Smooth muscle cell (in vitro differentiated cells): Measurements from ENCODE around the gene PARL. TPM values are rescaled to one million over a fixed set of nuclear protein-coding genes. Genes with fewer than 3 reads are reported as not detected.

Experiments used
- DNase-seq: peaks from one replicate; lab custom pipeline; 2025; ENCODE audit not compliant: unreplicated experiment; lab: John Stamatoyannopoulos, UW
- H2AFZ ChIP-seq: fragments of 200-600 bp; sonication (generic); 2 replicates; pipeline ENCODE4 v1.6.0; 2016; ENCODE audit warnings: antibody characterized with exemption, low read depth, mild to moderate bottlenecking
- H3F3A ChIP-seq: fragments of 200-600 bp; sonication (generic); 2 replicates; pipeline ENCODE4 v1.6.0; 2017; ENCODE audit warnings: antibody characterized with exemption, low read depth
- H3K27ac ChIP-seq: fragments of 200-600 bp; sonication (generic); 2 replicates; pipeline ENCODE4 v1.5.1; 2016; ENCODE audit warnings: low read depth, mild to moderate bottlenecking
- H3K27me3 ChIP-seq: fragments of 200-600 bp; sonication (generic); 2 replicates; pipeline ENCODE4 v1.6.1; 2016; ENCODE audit warnings: low read depth, mild to moderate bottlenecking
- H3K36me3 ChIP-seq: fragments of 200-600 bp; sonication (generic); 2 replicates; pipeline ENCODE4 v1.5.1; 2016; ENCODE audit warnings: low read depth
- H3K4me1 ChIP-seq: fragments of 200-600 bp; sonication (generic); 2 replicates; pipeline ENCODE4 v1.5.1; 2016; ENCODE audit warnings: low read depth
- H3K4me2 ChIP-seq: fragments of 200-600 bp; sonication (generic); 2 replicates; pipeline ENCODE4 v1.6.0; 2016; ENCODE audit warnings: mild to moderate bottlenecking
- H3K4me3 ChIP-seq: fragments of 200-600 bp; sonication (generic); 2 replicates; pipeline ENCODE4 v1.5.1; 2016; ENCODE audit warnings: mild to moderate bottlenecking
- H3K79me2 ChIP-seq: fragments of 200-600 bp; sonication (generic); 2 replicates; pipeline ENCODE4 v1.6.0; 2016; ENCODE audit warnings: low read depth, mild to moderate bottlenecking
- H3K9ac ChIP-seq: fragments of 200-600 bp; sonication (generic); 2 replicates; pipeline ENCODE4 v1.6.0; 2016; ENCODE audit warnings: low read depth
- H3K9me3 ChIP-seq: fragments of 200-600 bp; sonication (generic); replicated peaks from 2 replicates; pipeline ENCODE4 v1.5.1; 2016; ENCODE audit warnings: low read depth
- H4K20me1 ChIP-seq: fragments of 200-600 bp; sonication (generic); 2 replicates; pipeline ENCODE4 v1.6.0; 2016; ENCODE audit warnings: low read depth
- CTCF ChIP-seq: fragments of 200-600 bp; sonication (generic); IDR thresholded peaks from 2 replicates; pipeline ENCODE4 v1.5.1; 2017; ENCODE audit warnings: borderline replicate concordance, mild to moderate bottlenecking, antibody characterized with exemption; ENCODE audit not compliant: insufficient read depth, poor library complexity, severe bottlenecking
- WGBS: methylation state at CpG from one replicate; pipeline ENCODE4 v1.1.7; 2016; ENCODE audit warnings: low lambda C conversion rate; 5-methylcytosine and 5-hydroxymethylcytosine counted together
- polyA plus RNA-seq: library from polyadenylated mRNA; unstranded; fragments of >200 nt; fragmentation: Nextera tagmentation; extraction: Ambion mirVana; gene quantifications from 2 replicates; pipeline ENCODE4 v1.2.1, GENCODE V29; 2016
- total RNA-seq: library from RNA; depleted of rRNA; stranded (reverse); fragments of >200 nt; gene quantifications from 2 replicates; pipeline ENCODE4 v1.2.3, GENCODE V29; 2014

PARL gene
- total and polyA plus RNA-seq, 2 experiments from 2014 or later, result 53.7 to 79.3 TPM

- no peaks in the 10 kb centered on the region for H3F3A ChIP-seq
- no peaks in the 10 kb centered on the region for H3K79me2 ChIP-seq
- H3K9me3 ChIP-seq, result no peaks in the 10 kb centered on the region
- no peak overlapping the region for H3K4me3 ChIP-seq
- 88% methylated on average over 14 of the region's 14 CpGs for WGBS
- H3K36me3 ChIP-seq, result no peaks in the 10 kb centered on the region
- no peak for DNase-seq
- H3K4me2 ChIP-seq, result no peak overlapping the region
- TF ChIP-seq CTCF, result no peak
- H2AFZ ChIP-seq, result no peak overlapping the region
- H4K20me1 ChIP-seq, result no peaks in the 10 kb centered on the region
- no peaks in the 10 kb centered on the region for H3K27me3 ChIP-seq
- no peaks in the 10 kb centered on the region for H3K4me1 ChIP-seq
- H3K27ac ChIP-seq, result no peak overlapping the region
- no peak overlapping the region for H3K9ac ChIP-seq
Measured at GRCh38 chr3:183904833-183905780, 20.4 kb upstream of the PARL start.

GRCh38 chr3:183898028-183898431 is 13.3 kb upstream of the PARL start:
- no peaks in the 10 kb centered on the region for H3K4me1 ChIP-seq
- no peak overlapping the region for H3K27ac ChIP-seq
- 84% methylated on average over 11 of the region's 11 CpGs for WGBS
- H3K79me2 ChIP-seq, result no peaks in the 10 kb centered on the region
- no peaks in the 10 kb centered on the region for H3F3A ChIP-seq
- no peak overlapping the region for H3K4me3 ChIP-seq
- no peak overlapping the region for H3K9ac ChIP-seq
- no peak overlapping the region for H3K4me2 ChIP-seq
- no peaks in the 10 kb centered on the region for H3K36me3 ChIP-seq
- no peaks in the 10 kb centered on the region for H3K9me3 ChIP-seq
- H4K20me1 ChIP-seq, result no peaks in the 10 kb centered on the region
- H3K27me3 ChIP-seq, result no peaks in the 10 kb centered on the region
- H2AFZ ChIP-seq, result no peak overlapping the region
- no peak for DNase-seq
- no peak for TF ChIP-seq CTCF

GRCh38 chr3:183897606-183898005 is 12.9 kb upstream of the PARL start:
- DNase-seq, result no peak
- Histone ChIP-seq H4K20me1 (no peaks in the 10 kb centered on the region), H3K4me2 (no peak overlapping the region)

More at GRCh38 chr3:183897606-183898005, 12.9 kb upstream of the PARL start:
- no peak overlapping the region for H2AFZ ChIP-seq
- H3K27ac ChIP-seq, result no peak overlapping the region
- TF ChIP-seq CTCF, result no peak
- no peaks in the 10 kb centered on the region for H3K4me1 ChIP-seq
- no peak overlapping the region for H3K9ac ChIP-seq
- H3F3A ChIP-seq, result no peaks in the 10 kb centered on the region
- WGBS, result 89% methylated on average over 4 of the region's 4 CpGs
- H3K9me3 ChIP-seq, result no peaks in the 10 kb centered on the region
- no peaks in the 10 kb centered on the region for H3K27me3 ChIP-seq
- H3K79me2 ChIP-seq, result no peaks in the 10 kb centered on the region
- no peak overlapping the region for H3K4me3 ChIP-seq
- no peaks in the 10 kb centered on the region for H3K36me3 ChIP-seq
